NCI-H526 (cell line): ENCODE data around the gene IFNAR1.
"Not testable (repeated sequence)": the region's sequence is repeated elsewhere in the genome, so short reads cannot be mapped to it uniquely, and the experiment has no call there.

ENCODE experiments used
- DNase-seq, 2 experiments: peaks; one replicate each; lab custom pipeline; 2025; lab: John Stamatoyannopoulos, UW

The IFNAR1 gene

GRCh38 chr21:33308586-33309490 is 15.9 kb upstream of the IFNAR1 start:
- DNase-seq = no peak

DNA sequence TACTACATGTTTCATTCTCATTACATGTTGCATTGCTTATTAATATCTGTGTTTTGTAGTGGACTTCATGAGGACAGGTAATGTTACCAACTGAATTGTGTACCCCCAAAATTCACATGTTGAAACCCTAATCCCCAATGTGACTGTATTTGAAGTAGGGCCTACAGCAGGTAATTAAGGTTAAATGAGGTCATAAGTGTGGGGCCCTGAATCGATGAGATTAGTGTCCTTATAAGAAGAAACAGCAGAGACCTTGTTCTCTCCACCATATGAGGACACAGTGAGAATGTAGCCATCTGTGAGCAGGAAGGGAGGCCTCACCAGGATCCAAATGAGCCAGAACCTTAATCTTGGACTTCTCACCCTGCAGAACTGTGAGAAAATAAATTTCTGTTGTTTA is 15.0 kb upstream of the IFNAR1 start:
- DNase-seq = no peak

DNA sequence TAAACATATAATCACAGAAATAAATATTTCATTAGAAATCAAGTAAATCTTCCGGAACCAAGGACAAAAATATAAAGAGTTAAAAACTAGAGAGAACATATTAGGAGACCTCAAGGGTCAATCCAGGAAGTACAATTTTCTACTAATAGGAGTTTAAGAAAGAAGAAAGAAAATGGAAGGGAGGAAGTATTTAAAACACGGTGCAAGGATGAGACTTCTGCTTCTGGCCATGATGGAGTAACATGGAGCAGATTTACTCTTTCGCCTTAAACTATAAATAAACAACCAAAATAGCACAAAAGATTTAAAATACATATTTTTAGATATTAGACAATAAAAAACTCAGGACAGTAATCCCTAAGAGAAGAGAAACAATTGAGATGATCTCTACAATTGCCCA is 12.6 kb upstream of the IFNAR1 start:
- no peak for DNase-seq

DNA sequence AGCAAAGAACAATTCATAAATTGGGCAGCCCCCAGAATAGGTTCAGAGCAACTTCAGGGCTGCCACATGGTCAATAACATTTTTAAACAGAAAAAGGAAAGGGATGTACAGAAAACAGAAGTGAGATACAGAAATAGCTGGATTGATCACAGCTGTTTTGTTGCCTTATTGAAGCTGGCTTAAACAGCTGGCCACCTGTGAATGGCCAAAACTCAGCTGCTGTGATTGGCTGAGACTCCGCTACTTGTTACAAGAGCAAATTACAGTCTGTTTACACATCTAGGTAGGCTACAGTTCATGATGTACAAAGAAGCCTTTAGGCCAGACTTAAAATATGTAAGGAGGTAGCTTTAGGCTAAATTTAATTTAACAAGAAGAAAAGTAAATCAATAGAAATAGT is 11.6 kb upstream of the IFNAR1 start:
- no peak for DNase-seq

- no peak for DNase-seq
These were observed 11.2 kb upstream of the IFNAR1 start for GRCh38 chr21:33313611-33314010.

DNA sequence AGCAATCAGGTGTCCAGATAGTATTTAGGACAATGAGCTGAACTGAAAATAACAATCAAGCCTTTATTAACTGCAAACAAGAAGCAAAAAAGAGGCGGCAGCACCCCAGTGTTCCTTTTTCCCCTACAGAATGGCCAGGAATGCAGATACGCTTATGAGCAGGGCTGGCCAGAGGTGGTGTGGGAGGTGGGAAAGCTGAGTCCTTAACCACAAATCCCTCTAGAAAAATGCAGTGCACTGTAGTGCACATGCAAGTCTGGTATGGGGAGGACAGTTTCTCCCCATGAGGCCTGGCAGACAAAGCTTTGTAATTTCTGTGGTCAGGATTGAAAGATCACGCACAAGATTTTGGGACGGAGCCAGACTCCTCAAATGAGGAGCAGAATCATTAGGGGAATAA is 10.7 kb upstream of the IFNAR1 start:
- DNase-seq = no peak

GRCh38 chr21:33315946-33316710 is 8.6 kb upstream of the IFNAR1 start:
- DNase-seq = no peak

DNA sequence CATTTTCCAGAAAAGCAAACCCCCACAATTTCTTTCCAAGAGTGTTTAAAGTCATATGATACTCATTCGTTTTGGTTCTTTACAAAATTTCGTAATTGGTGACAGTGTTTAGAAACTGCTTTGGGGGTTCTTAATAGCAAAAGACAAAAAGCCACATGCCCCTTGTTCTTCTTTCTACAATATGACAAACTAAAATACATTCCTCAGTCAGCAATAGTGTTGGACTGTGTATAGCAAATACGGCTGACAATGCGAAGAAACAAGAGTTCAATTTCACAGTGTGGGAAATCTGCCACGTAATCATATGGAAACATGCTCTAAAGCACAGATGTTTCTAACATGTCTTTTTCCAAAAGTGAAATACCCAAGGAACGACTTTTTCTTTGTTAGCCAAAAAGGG is 7.6 kb upstream of the IFNAR1 start:
- DNase-seq = no peak

DNA sequence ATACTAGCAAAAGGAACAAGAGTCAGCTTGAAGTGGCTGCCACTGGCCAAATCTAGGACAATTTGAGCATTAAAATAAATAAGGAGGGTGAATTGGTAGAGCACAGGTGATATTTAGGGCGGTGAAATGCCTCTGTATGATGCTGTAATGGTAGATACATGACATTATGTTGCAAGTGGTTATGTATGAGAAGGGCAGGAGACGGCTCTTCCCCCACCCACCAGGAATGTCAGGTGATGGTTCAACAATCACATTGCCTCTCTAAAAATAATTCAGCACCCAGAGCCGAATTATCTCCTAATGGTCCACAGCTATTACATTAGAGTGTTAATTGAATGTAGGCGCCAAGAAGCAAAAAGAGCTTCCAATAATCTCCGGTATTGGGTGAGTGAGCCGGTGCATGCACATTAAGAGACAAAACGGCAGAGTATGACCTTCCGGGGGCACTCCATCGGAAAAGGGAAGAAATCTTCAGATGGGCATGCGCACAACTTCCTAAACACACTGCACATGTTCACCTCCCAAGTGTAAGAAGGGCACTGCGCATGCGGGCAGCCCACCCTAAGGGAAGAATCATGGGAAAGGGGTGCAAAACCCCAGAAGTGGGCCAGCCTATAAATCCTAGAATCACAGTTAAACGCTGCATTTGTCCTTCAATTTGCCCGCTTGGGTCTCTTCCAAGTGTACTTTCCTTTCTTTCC is 6.8 kb upstream of the IFNAR1 start:
- DNase-seq = no peak

- not testable (repeated sequence) for DNase-seq
These were observed 3.8 kb upstream of the IFNAR1 start for GRCh38 chr21:33321005-33321404.

DNA sequence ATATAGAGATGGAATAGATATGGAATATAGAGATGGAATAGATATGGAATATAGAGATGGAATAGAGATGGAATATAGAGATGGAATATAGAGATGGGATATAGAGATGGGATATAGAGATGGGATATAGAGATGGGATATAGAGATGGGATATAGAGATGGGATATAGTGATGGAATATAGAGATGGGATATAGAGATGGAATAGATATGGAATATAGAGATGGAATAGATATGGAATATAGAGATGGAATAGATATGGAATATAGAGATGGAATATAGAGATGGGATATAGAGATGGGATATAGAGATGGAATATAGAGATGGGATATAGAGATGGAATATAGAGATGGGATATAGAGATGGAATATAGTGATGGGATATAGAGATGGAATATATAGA is 1.2 kb upstream of the IFNAR1 start:
- DNase-seq = not testable (repeated sequence)

DNA sequence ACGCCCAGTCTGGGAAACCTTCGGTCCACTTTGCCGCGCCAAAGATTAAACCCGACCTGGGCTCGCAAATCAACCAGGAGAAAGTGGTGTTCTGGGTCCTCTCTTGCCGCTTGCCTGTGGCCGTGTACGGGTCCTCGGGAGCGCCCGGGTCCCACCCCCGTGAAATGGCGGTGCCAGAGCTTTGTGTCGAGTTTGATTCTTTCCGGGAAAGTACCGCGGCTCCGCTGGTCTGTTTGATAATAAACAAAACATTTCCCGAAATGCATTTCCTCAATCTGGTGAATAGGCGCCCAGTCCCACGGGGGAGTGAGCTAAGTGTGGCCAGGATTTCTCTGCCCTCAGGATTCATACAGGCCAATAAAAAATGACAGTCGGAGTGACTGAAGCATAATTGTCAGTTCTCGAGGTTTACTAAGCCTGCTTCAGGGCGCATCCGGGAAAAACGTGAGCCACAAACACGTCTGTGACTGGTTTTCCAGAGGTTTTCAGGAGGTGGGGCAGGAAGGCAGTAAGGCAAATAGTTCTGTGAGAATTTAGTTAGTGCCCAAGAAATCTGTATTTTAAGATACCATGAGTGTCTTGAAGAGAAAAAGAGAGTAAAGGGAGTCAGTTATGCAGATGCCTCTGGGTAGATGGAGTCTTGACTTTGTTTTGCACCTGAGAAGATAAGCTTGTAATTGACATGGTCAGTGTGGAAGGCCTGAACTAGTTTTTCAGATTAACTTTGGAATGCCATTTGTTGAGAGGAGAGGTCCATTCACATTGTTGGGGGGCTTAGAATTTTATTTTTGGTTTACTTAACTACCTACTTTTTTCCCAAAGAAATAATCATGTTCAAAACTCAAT is 675 bp downstream of the IFNAR1 start:
- peak; percentile 38 to 72 for DNase-seq

DNA sequence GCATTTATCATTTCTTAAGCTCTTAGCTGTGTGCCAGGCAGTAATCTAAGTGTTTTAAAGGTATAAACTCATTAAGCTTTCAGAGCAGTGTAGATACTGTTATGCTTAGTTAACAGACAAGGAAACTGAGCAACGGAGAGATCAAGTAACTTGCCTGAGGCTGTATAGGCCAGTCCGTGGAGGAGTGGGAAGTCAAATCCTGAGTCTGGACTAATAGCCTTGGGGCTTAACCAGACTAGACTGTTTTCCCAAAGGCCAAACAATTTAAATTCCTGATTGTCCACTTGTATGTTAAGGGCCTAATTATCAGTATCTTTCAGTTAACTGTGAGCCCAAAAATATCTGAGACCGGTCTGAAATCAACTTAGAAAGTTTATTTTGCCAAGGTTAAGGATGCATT is 2.6 kb downstream of the IFNAR1 start:
- no peak for DNase-seq

DNA sequence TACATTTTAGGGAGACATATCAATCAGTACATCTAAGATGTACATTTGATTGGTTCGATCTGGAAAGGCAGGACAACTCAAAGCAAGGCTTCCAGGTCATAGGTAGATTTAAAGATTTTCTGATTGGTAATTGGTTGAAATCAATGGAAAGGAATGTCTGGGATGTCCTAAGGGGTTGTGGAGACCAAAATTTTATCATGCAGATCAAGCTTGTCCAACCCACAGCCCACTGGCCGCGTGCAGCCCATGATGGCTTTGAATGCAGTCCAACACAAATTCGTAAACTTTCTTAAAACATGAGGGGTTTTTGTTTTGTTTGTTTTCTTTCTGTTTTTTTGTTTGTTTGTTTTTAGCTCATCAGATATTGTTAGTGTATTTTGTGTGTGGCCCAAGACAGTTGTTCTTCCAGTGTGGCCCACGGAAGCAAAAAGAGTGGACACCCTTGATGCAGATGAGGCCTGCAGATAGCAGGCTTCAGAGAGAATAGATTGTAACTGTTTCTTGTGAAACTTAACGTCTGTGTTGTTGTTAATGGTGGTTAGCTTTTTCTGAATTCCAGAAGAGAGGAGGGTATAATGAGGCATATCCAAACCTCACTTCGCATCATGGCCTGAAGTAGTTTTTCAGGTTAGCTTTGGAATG is 3.1 kb downstream of the IFNAR1 start:
- no peak for DNase-seq

- DNase-seq = no peak
These were observed 6.0 kb downstream of the IFNAR1 start for GRCh38 chr21:33330726-33331125.

- DNase-seq = no peak
These were observed 7.4 kb downstream of the IFNAR1 start for GRCh38 chr21:33332143-33332542.

GRCh38 chr21:33334191-33334590 is 9.4 kb downstream of the IFNAR1 start:
- no peak for DNase-seq

DNA sequence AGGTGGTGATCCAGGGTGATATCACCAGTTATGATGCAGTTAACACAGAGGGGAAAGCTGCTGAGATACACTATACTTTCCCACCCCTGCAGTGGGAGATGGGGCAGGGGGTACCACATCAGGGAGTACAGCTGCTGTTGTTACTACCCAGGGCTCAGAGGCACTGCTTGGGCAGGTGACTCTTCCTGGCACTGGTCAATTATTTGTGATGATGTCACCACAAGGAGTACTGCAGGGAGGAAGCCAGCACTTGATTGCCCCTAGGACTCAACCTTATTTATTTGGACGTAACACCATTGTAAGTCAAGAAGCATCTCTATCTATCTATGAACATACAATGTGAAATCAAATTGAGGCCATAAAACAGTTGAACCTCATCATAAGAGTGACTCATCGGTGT is 10.1 kb downstream of the IFNAR1 start:
- no peak for DNase-seq

GRCh38 chr21:33339135-33339534 is 14.4 kb downstream of the IFNAR1 start:
- DNase-seq = no peak

GRCh38 chr21:33339918-33340317 is 15.1 kb downstream of the IFNAR1 start:
- no peak for DNase-seq

DNA sequence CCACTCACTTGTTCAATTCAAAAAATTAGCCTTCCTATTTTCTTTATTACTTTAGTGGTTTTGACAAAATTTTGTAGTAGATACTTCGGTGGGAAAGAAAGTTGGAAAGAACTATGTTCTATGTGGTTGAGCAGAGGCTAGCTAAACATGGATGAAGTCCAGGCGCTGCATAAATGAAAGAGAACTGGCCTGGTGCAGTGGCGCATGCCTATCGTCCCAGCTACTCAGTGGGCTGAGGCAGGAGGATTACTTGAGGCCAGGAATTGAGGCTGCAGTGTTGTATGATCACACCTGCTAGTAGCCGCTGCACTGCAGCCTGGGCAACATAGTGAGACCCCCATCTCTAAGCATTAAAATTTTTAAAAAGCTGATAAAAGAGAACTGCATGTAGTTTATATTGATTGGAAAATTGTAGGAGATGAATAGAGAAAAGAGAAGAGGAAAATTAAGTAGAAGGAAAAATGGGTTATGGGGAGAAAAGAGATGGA is 21.0 kb downstream of the IFNAR1 start:
- DNase-seq = no peak
